ENCODE results near the gene KIF1B.
"Not testable (repeated sequence)": the region's sequence is repeated elsewhere in the genome, so short reads cannot be mapped to it uniquely, and the experiment has no call there.

The KIF1B gene

DNA sequence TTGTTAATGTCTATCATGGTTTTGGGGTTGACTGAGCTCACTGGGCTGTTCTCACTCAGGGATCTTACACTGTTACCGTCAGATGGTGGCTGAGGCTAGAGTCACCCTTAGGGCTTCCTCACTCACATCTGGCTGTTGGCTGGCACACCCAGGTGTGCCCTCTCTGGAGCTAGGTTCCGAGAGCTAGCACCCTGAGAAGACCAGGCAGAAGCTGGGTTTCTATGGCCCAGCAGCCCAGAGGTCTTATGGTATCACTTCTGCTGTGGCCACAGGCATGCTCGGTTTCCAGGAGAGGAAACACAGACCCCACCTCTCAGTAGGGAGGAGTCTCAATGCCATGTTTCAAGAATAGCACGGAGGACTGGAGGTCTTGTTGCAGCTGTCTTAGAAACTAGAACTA lies 20.7 kb upstream of the KIF1B start:
- no peak for DNase-seq (ENCODE audit: extremely low read depth in 1 of 2, low read depth in 1 of 2)

DNA sequence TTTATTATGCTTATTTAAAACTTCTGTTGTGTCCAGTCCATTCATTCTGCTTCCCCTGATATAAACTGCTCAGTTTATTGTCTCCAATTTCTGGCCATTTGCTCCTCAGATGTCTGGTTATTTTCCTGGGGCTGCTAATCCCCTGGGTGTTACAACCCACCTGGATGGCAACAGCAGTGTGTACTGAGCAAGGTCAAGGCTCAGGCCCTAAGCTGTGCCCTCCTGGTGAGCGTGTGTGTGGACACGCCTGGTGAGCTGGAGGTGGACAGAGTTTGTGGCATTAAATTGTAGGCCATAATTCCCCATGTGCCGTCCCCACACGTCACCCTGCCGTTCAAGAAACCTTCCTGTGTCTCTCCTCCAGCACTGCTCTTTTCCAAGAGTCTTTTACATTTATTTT lies 18.1 kb upstream of the KIF1B start:
- no peak for DNase-seq (ENCODE audit: extremely low read depth in 1 of 2, low read depth in 1 of 2)

GRCh38 chr1:10193288-10193687 lies 17.1 kb upstream of the KIF1B start:
- DNase-seq (ENCODE audit: extremely low read depth in 1 of 2, low read depth in 1 of 2), result no peak

GRCh38 chr1:10195570-10195969 lies 14.8 kb upstream of the KIF1B start:
- DNase-seq (ENCODE audit: extremely low read depth in 1 of 2, low read depth in 1 of 2), result no peak

- DNase-seq (ENCODE audit: extremely low read depth in 1 of 2, low read depth in 1 of 2), result no peak
Observed at GRCh38 chr1:10196976-10197375, 13.4 kb upstream of the KIF1B start.

- no peak for DNase-seq (ENCODE audit: extremely low read depth in 1 of 2, low read depth in 1 of 2)
Observed at GRCh38 chr1:10200620-10201019, 9.8 kb upstream of the KIF1B start.

GRCh38 chr1:10204003-10204642 lies 6.2 kb upstream of the KIF1B start:
- DNase-seq (ENCODE audit: extremely low read depth in 1 of 2, low read depth in 1 of 2), result no peak

DNA sequence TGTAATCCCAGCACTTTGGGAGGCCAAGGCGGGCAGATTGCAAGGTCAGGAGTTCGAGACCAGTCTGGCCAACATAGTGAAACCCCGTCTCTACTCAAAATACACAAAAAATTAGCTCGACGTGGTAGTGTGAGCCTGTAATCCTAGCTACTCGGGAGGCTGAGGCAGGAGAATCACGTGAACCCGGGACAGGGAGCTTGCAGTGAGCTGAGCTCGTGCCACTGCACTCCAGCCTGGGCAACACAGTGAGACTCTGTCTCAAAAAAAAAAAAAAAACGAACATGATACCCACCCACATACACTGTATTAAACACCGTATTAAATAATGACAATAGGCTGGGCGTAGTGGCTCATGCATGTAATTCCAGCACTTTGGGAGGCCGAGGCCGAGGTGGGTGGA lies 5.2 kb upstream of the KIF1B start:
- not testable (repeated sequence) for DNase-seq (ENCODE audit: extremely low read depth in 1 of 2, low read depth in 1 of 2)

GRCh38 chr1:10207810-10208209 lies 2.6 kb upstream of the KIF1B start:
- DNase-seq (ENCODE audit: extremely low read depth in 1 of 2, low read depth in 1 of 2), result no peak

GRCh38 chr1:10208537-10208936 lies 1.8 kb upstream of the KIF1B start:
- DNase-seq (ENCODE audit: extremely low read depth in 1 of 2, low read depth in 1 of 2), result no peak

DNA sequence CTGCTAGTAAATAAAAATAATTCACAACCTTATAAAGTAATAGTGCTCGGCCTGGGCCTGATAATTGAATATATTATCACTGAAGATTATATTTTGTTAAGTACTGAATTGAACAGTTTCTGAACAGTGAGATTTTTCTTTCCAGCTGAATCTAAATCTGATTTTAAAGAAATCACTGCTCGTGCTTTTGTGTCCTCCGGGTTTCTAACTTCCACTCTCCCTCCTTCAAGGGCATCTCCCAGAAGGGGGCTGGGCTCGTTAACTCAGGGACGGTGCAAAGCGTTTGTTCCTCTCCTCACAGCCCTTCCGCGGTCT lies 823 bp upstream of the KIF1B start:
- DNase-seq (ENCODE audit: extremely low read depth in 1 of 2, low read depth in 1 of 2), result no peak

- no peak for DNase-seq (ENCODE audit: extremely low read depth in 1 of 2, low read depth in 1 of 2)
Observed at GRCh38 chr1:10210841-10211804, 753 bp downstream of the KIF1B start.

DNA sequence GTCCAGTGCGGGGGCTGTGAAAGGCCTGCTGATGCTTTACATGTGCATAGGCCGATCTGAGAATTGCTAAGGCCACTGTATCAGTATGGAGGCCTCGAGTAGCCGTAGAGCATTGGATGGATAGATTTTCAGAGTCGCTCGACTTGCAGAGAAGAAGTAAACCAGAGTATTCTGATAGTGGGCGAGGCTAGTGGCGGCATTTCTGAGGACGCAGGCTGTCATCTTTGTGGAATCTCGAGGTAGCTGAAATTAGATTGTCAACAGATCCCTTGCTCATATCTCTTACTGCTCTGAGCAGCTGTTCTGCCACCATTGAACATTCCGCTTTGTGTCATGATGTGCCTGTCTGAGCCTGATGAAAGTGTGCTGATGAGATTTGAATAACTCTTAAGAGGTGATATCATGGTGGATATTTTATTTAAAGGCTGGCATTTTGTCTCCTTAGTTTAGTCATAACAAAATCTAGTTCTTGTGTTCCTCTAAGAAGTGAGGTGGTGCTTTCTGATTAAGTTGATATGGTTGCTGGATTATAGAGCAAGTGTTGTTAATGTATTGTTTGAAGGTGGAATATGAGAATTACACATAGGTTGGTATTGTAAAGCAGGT lies 1.5 kb downstream of the KIF1B start:
- DNase-seq (ENCODE audit: extremely low read depth in 1 of 2, low read depth in 1 of 2), result no peak

DNA sequence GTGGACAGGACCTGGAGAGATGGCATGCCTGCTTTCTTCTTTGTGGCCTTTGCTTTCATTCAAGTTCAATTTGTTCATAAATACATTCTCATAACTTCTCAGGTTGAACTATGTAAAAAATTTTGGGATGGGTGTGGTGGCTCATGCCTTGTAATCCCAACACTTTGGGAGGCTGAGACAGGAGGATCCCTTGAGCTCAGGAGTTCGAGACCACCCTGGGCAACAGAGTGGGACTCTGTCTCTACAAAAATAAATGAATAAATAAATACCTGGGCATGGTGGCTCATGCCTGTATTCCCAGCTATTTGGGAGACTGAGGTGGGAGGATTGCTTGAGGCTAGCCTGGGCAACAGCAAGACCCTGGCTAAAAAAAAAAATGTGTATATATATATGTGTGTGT lies 2.1 kb downstream of the KIF1B start:
- DNase-seq (ENCODE audit: extremely low read depth in 1 of 2, low read depth in 1 of 2), result no peak

DNA sequence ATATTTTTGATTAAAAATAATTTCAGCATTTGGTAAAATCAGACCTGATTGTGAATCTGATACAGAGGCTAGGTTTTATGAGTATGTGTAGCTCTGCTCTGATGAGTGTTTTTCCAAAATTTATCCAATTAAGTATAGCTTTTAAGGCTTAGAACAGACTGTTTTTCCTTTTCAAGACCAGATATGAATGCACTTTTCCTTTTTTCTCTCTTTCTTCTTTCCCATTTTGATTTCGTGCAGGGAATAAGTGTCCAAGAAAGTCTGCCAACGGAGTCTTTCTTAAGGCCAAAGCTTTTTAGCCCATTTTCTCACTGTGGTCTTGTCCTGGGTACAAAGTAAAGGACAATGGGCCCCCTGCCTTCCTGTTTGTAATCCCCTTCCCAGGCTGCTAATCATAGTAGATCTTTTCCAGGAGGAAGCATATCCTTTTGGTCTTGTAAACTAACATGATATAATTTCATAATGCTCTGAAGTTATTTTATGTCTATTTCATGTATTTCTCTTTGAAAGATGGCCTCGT lies 2.9 kb downstream of the KIF1B start:
- DNase-seq (ENCODE audit: extremely low read depth in 1 of 2, low read depth in 1 of 2), result no peak

GRCh38 chr1:10216090-10216749 lies 5.8 kb downstream of the KIF1B start:
- no peak for DNase-seq (ENCODE audit: extremely low read depth in 1 of 2, low read depth in 1 of 2)

GRCh38 chr1:10217748-10218441 lies 7.5 kb downstream of the KIF1B start:
- DNase-seq (ENCODE audit: extremely low read depth in 1 of 2, low read depth in 1 of 2), result no peak

DNA sequence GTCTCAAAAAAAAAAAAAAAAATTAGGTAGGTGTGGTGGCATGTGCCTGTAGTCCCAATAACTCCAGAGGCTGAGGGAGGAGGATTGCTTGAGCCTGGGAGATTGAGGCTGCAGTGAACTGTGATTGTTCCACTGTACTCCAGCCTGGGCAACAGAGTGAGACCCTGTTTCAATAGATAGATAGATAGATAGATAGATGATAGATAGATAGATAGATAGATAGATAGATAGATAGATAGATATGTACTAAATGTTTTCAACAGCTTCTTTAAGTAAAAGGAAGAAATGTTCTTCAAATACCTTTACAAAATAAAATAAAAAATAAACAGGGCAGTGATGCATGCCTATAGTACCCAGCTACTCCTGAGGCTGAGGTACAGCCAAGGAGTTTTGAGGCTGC lies 9.8 kb downstream of the KIF1B start:
- DNase-seq (ENCODE audit: extremely low read depth in 1 of 2, low read depth in 1 of 2), result no peak

DNA sequence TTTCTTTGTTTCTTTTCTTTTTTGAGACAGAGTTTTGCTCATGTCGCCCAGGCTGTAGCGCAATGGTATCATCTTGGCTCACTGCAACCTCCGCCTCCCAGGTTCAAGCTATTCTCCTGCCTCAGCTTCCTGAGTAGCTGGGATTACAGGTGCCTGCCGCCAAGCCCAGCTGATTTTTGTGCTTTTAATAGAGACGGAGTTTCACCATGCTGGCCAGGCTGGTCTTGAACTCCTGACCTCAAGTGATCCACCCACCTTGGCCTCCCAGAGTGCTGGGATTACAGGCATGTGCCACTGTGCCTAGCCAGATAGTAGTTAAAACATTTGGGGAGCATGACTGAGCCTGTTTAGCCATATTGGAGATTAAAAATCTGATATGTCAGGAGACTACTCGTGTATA lies 10.3 kb downstream of the KIF1B start:
- DNase-seq (ENCODE audit: extremely low read depth in 1 of 2, low read depth in 1 of 2), result not testable (repeated sequence)

GRCh38 chr1:10225573-10225972 lies 15.2 kb downstream of the KIF1B start:
- DNase-seq (ENCODE audit: extremely low read depth in 1 of 2, low read depth in 1 of 2), result no peak

GRCh38 chr1:10228528-10228927 lies 18.2 kb downstream of the KIF1B start:
- no peak for DNase-seq (ENCODE audit: extremely low read depth in 1 of 2, low read depth in 1 of 2)

All from stimulated activated CD8-positive, alpha-beta memory T cell treated with anti-CD3 and anti-CD28 coated beads, Interleukin-7, amount 100 ng/mL, for 48 hours (primary cell).